22Rv1 (cell line): ENCODE measurements around the gene LINGO3.

Experiments
- CTCF ChIP-seq: fragments of 450-650 bp; IDR thresholded peaks from 2 replicates; pipeline ENCODE4 v1.5.1; 2017; ENCODE audit warnings: mild to moderate bottlenecking
- ZFX ChIP-seq: fragments of 450-650 bp; IDR thresholded peaks from 2 replicates; pipeline ENCODE4 v1.6.1; 2017; ENCODE audit warnings: antibody characterized with exemption, borderline replicate concordance

- TF ChIP-seq CTCF (no peak), ZFX (no peak)
Observed at GRCh38 chr19:2268480-2268830, 39.5 kb downstream of the LINGO3 start.
